CD4-positive, alpha-beta T cell treated with Interferon gamma for 1 hour (primary cell): Measurements from ENCODE around the gene GULP1.
"Not testable (repeated sequence)": the region's sequence is repeated elsewhere in the genome, so short reads cannot be mapped to it uniquely, and the experiment has no call there.

Experiments
- DNase-seq: peaks from one replicate; pipeline ENCODE4 v3.0.0-alpha.2; 2020

Gene GULP1

GRCh38 chr2:188293601-188294351 is 2.1 kb downstream of the GULP1 start:
- DNase-seq = no peak

- no peak for DNase-seq
Measured at GRCh38 chr2:188294352-188294926, 2.8 kb downstream of the GULP1 start.

GRCh38 chr2:188295067-188295685 is 3.5 kb downstream of the GULP1 start:
- no peak for DNase-seq

- DNase-seq = no peak
Measured at GRCh38 chr2:188297978-188298377, 6.3 kb downstream of the GULP1 start.

- DNase-seq = not testable (repeated sequence)
Measured at GRCh38 chr2:188298937-188299371, 7.3 kb downstream of the GULP1 start.

- DNase-seq = no peak
Measured at GRCh38 chr2:188303363-188304031, 11.8 kb downstream of the GULP1 start.

- DNase-seq = no peak
Measured at GRCh38 chr2:188305271-188305670, 13.6 kb downstream of the GULP1 start.

GRCh38 chr2:188306271-188306670 is 14.6 kb downstream of the GULP1 start:
- no peak for DNase-seq

- DNase-seq = no peak
Measured at GRCh38 chr2:188307850-188308283, 16.2 kb downstream of the GULP1 start.

- DNase-seq = no peak
Measured at GRCh38 chr2:188308483-188308882, 16.8 kb downstream of the GULP1 start.

GRCh38 chr2:188309364-188309763 is 17.7 kb downstream of the GULP1 start:
- DNase-seq = no peak

GRCh38 chr2:188314314-188315054 is 22.8 kb downstream of the GULP1 start:
- no peak for DNase-seq

- DNase-seq = no peak
Measured at GRCh38 chr2:188315750-188316149, 24.1 kb downstream of the GULP1 start.

- DNase-seq = no peak
Measured at GRCh38 chr2:188316342-188316741, 24.7 kb downstream of the GULP1 start.

GRCh38 chr2:188316791-188317423 is 25.2 kb downstream of the GULP1 start:
- DNase-seq = no peak

GRCh38 chr2:188318161-188318749 is 26.6 kb downstream of the GULP1 start:
- DNase-seq = no peak

- no peak for DNase-seq
Measured at GRCh38 chr2:188319838-188320237, 28.2 kb downstream of the GULP1 start.

GRCh38 chr2:188320861-188321260 is 29.2 kb downstream of the GULP1 start:
- DNase-seq = no peak

- no peak for DNase-seq
Measured at GRCh38 chr2:188322569-188323551, 31.2 kb downstream of the GULP1 start.

GRCh38 chr2:188324067-188324466 is 32.4 kb downstream of the GULP1 start:
- DNase-seq = no peak

GRCh38 chr2:188326290-188326668 is 34.6 kb downstream of the GULP1 start:
- DNase-seq = no peak
